Tibial artery (tissue), 4 donors: ENCODE data around the gene LRRC27.

Experiments used
- DNase-seq, 2 donors: peaks; one replicate each; pipeline ENCODE4 v3.0.0-alpha.2; 2019
- H3K27ac ChIP-seq, 2 donors: fragments of 200-600 bp; sonication (generic) in 1 of 2; 1 replicate in 1 of 2; 2 replicates in 1 of 2; pipeline ENCODE4 v1.5.1; 2018 to 2019; ENCODE audit warnings: mild to moderate bottlenecking in 1 of 2
- H3K27me3 ChIP-seq, 2 donors: fragments of 200-600 bp; sonication (generic) in 1 of 2; one replicate each; pipeline versions ENCODE4 v1.5.1 to v1.6.0; 2016 to 2019
- H3K36me3 ChIP-seq, 3 donors: fragments of 200-600 bp; sonication (generic) in 2 of 3; one replicate each; pipeline ENCODE4 v1.5.1; 2016 to 2019; ENCODE audit warnings: mild to moderate bottlenecking in 2 of 3
- H3K4me1 ChIP-seq, 4 donors: fragments of 200-600 bp; sonication (generic) in 2 of 4; 1 replicate in 3 of 4; 2 replicates in 1 of 4; pipeline ENCODE4 v1.5.1; 2016 to 2019
- H3K4me3 ChIP-seq, 2 donors: fragments of 200-600 bp; sonication (generic) in 1 of 2; 1 replicate in 1 of 2; 2 replicates in 1 of 2; pipeline ENCODE4 v1.5.1; 2018 to 2019; ENCODE audit warnings: mild to moderate bottlenecking in 2 of 2
- H3K9me3 ChIP-seq, 3 donors: fragments of 200-600 bp; sonication (generic) in 1 of 3; one replicate each; pipeline ENCODE4 v1.5.1; 2016 to 2019
- intact Hi-C: fragments of 100-400 bp; cut with DNase I; formaldehyde crosslinking; loops from one replicate; pipeline ENCODE4 v1.15.0; 2023; ENCODE audit warnings: low total_unique reads
- TF ChIP-seq, protein P1 (sequence below), 2 experiments: fragments of 200-600 bp in 1 of 2; fragments of 450-650 bp in 1 of 2; IDR thresholded peaks; one replicate each; pipeline ENCODE4 v1.5.1; 2017 to 2019; ENCODE audit warnings: antibody characterized with exemption in 2 of 2, mild to moderate bottlenecking in 1 of 2, moderate library complexity in 1 of 2

Gene LRRC27

DNA sequence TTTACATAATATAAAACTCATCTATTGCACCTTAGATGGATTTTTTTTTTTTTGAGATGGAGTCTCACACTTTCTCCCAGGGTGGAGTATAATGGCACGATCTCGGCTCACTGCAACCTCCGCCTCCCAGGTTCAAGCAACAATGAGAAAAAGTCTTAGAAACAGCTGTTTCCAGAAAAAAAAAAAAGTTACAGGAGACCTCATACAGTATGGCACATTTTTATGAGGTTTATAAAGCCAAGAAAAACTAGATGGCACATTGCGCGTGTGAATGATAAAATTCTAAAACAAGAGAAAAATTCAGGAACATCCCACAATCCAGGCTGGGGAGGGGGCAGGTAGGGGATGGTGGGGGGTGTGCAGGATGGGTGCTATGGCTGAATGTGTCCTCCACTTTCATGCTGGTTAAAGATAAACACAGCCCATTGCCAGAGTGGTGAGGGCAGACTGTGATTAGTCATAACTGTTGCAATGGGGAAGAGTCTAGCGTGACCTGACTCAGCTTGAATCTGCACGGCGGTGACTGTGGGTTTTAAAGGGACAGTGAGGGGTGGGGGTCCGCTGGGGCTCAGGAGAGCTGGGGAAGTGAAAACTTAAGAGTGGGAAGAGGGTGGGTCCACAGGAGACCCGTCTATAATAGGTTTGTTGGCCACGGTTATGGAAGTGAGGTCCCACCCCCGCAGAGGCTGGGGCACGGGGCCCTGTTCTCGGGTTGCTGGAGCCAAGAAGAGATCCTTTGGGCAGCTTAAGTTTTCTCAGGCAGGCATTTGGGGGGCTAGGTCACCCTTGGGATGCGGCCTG lies 11.9 kb upstream of the LRRC27 start:
- no peaks in the 10 kb centered on the region for H3K27me3 ChIP-seq
- H3K9me3 ChIP-seq, result no peaks in the 10 kb centered on the region
- intact Hi-C loops, result no loop called here
- no peak overlapping the region for H3K4me3 ChIP-seq
- DNase-seq, result peak in 1 of 2 donors; percentile 64
- TF ChIP-seq, protein P1, sequence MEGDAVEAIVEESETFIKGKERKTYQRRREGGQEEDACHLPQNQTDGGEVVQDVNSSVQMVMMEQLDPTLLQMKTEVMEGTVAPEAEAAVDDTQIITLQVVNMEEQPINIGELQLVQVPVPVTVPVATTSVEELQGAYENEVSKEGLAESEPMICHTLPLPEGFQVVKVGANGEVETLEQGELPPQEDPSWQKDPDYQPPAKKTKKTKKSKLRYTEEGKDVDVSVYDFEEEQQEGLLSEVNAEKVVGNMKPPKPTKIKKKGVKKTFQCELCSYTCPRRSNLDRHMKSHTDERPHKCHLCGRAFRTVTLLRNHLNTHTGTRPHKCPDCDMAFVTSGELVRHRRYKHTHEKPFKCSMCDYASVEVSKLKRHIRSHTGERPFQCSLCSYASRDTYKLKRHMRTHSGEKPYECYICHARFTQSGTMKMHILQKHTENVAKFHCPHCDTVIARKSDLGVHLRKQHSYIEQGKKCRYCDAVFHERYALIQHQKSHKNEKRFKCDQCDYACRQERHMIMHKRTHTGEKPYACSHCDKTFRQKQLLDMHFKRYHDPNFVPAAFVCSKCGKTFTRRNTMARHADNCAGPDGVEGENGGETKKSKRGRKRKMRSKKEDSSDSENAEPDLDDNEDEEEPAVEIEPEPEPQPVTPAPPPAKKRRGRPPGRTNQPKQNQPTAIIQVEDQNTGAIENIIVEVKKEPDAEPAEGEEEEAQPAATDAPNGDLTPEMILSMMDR (IDR thresholded peaks at IDR 0.05), result no peak
- H3K4me1 ChIP-seq, result no peaks in the 10 kb centered on the region
- H3K36me3 ChIP-seq, result no peaks in the 10 kb centered on the region
- no peak overlapping the region for H3K27ac ChIP-seq

DNA sequence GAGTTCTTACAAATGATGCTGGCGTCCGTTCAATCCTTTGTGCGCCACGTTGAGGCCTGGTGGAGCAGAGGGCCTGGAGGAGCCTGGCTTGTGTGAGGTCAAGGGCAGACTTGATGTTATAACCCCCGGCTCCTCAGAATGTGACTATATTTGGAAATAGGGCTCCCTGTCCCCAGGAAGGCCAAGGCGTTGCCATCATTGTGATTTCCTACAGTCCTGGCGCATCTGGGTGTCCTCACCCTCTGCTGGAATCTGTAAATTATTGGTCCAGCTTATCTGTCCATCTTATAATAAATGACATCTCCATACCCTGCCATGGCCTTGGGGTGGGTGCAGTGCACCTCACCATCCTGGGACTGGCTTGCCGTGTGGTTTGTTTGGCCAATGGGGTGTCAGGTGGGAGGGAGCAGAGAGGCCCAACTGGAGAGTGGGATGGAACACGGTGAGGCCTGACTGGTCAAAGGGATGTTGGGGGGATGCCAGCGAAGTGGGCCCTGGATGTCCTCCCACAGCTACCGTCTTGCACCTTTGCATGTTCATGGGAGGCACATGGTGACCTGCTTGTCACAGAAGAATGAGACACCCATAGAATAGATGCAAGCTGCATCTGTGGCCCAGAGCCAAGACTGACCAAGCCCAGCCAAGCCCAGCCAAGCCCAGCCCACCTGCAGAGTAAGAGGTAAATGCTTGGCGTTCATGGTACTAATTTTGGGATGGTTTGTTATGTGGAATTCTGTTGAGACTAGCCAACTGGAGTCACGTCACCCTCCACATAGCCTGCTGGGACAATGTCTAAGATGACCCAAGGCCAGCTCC lies 11.1 kb upstream of the LRRC27 start:
- Histone ChIP-seq H3K36me3 (peaks cover 0 to 4% (median 0%) of the 10 kb centered on the region in 3 donors), H3K9me3 (no peaks in the 10 kb centered on the region), H3K27ac (no peak overlapping the region), H3K4me1 (no peaks in the 10 kb centered on the region), H3K27me3 (no peaks in the 10 kb centered on the region), H3K4me3 (no peak overlapping the region)
- intact Hi-C loops, result no loop called here
- TF ChIP-seq, protein P1 (IDR thresholded peaks at IDR 0.05), result no peak
- peak in 1 of 2 donors; percentile 57 for DNase-seq

DNA sequence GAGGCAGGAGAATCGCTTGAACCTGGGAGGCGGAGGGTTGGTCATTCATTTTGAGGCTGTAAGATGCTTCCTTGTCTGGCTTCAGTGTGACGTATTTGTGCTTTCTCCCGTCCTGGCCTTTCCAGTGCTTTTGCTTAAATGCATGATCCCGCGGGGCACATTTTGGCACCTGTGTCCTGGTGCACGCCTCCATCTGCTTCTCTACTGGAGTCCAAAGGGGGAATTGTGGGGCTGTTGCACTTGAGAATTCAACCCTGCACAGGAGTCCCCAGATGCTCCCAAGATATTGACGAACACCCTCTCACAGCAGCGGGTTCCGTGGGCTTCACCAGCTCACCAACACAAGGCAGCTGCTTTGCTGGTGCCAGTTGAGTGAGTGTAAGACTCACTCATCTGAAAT lies 10.3 kb upstream of the LRRC27 start:
- intact Hi-C loops, result no loop called here

DNA sequence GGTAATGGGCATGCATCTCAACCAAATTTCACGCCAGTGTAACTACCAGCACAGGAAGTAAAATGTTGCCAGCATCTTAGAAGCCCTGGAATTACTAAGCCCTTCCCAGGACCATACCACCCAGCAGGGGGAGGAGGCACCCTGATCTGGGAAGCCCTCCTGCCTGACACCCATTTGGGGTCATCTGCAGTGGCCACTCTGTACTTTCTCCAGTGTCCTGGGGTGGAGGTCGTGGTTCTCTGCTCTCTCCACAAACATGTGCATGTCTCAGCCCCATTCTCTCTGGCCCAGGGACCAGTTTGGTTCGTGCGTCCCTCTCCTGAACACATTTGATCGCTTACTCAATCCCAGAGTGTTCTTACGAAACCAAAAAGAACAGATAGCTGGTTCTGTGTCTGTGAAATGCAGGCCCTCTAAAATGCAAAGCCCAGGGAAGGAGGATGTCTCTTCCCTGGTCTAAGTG lies 9.4 kb upstream of the LRRC27 start:
- peak in 1 of 2 donors; percentile 53 for DNase-seq
- TF ChIP-seq, protein P1 (IDR thresholded peaks at IDR 0.05), result no peak
- Histone ChIP-seq H3K27ac (no peak overlapping the region), H3K36me3 (peaks cover 0 to 8% (median 0%) of the 10 kb centered on the region in 3 donors), H3K4me1 (no peaks in the 10 kb centered on the region), H3K4me3 (no peak overlapping the region), H3K9me3 (no peaks in the 10 kb centered on the region), H3K27me3 (no peaks in the 10 kb centered on the region)
- intact Hi-C loops, result no loop called here

More for the DNA sequence above, 10.3 kb upstream of the LRRC27 start:
- DNase-seq, result peak in 1 of 2 donors; percentile 41
- peaks cover 0 to 8% (median 0%) of the 10 kb centered on the region in 3 donors for H3K36me3 ChIP-seq
- no peak overlapping the region for H3K27ac ChIP-seq
- no peaks in the 10 kb centered on the region for H3K9me3 ChIP-seq
- TF ChIP-seq, protein P1 (IDR thresholded peaks at IDR 0.05), result no peak
- no peaks in the 10 kb centered on the region for H3K4me1 ChIP-seq
- H3K4me3 ChIP-seq, result no peak overlapping the region
- no peaks in the 10 kb centered on the region for H3K27me3 ChIP-seq

DNA sequence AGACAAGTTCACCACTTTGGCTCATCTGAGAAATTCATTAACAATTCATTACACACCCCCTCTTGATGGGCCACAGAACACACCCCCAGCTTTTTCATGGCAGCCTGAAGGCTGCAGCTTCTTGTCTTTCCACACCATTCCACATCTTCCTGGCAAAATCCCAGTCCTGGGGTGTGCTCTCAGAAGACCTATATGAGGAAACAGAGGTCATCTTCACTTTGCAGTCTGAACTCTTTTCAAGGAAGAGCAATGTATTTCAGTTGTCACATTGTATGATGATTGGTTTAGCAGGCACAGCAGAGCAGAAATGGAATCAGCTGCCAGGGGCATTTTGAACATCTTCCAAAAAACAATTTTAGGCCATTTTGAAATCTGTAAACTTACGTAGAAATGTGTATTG lies 7.8 kb upstream of the LRRC27 start:
- intact Hi-C loops, result no loop called here
- H3K9me3 ChIP-seq, result no peaks in the 10 kb centered on the region
- H3K36me3 ChIP-seq, result peaks cover 0 to 8% (median 0%) of the 10 kb centered on the region in 3 donors
- H3K27me3 ChIP-seq, result no peaks in the 10 kb centered on the region
- peak in 1 of 2 donors; percentile 20 for DNase-seq
- peaks cover 0 to 6% (median 2%) of the 10 kb centered on the region in 4 donors for H3K4me1 ChIP-seq
- TF ChIP-seq, protein P1 (IDR thresholded peaks at IDR 0.05), result no peak
- no peak overlapping the region for H3K4me3 ChIP-seq
- no peak overlapping the region for H3K27ac ChIP-seq
